Measurements from ENCODE around the gene CAPN1.
A peak's percentile ranks its signal among the peaks of the same experiment; 100 is the strongest.
"Not testable (repeated sequence)": the region's sequence is repeated elsewhere in the genome, so short reads cannot be mapped to it uniquely, and the experiment has no call there.

The CAPN1 gene

GRCh38 chr11:65160643-65161042, 21.1 kb upstream of the CAPN1 start:
- no peak for DNase-seq

- DNase-seq: no peak
These were observed 18.0 kb upstream of the CAPN1 start for GRCh38 chr11:65163684-65164083.

DNA sequence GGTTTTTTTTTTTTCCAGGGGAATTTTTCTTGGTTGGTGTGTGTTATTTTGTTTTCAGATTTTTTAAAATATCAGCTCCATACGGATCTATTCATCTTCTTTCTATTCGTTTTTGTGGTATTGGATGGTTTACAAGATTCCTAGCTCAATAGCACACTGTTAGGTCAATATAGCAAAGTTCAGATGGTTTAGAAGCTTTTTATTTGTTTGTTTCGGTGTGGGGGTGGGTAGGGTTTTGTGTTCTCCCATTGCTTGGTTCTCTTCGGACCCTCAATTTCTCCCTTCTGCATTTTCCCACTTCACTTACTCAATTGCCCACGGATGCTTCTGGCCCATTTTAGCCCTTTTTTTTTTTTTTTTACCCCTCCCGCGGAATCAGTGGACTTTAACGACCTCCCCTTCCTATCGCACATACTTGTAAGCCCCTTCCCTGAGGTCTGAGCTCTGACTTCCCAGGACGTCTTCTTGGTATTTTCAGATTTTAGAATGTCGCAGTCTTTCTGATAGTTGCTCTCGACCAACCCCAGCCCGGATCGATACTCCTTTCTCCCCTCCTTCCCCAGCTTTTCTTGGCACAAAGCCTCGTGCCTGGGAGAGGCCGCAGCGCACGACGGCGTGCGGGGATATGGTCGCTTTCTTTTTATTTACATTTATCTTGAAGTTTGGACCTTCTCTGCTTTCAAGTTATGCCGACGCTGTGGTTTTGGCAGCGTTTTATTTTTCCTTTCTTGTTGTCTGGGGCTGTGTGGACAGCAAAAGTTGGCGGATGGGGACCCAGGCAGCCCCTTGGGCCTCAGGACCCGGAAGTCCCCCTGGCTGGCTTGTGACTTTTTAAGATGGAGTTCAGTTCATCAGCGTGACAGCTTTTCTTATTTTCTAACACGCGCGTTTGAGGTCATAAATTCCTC, 16.1 kb upstream of the CAPN1 start:
- DNase-seq: no peak

DNA sequence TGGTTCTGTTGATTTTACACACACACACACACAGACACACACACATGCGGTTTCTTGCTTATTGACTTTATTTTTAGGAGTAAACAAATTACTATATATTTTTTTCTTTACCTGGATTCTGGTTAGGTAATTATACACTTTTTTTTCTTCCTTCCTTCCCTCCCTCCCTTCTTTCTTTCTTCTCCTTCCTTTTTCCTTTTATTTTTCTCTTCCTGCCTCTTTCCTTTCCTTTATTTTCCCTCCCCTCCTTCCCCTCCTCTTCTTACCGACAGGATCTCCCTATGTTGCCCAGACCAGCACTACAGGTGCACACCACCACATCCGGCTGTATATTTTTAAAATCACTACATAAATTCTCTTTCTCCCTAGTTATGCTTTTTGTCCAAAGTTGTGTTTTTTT, 14.8 kb upstream of the CAPN1 start:
- DNase-seq: no peak

GRCh38 chr11:65167656-65168055, 14.1 kb upstream of the CAPN1 start:
- DNase-seq: no peak

GRCh38 chr11:65169164-65169641, 12.5 kb upstream of the CAPN1 start:
- DNase-seq: no peak

GRCh38 chr11:65170058-65170534, 11.6 kb upstream of the CAPN1 start, which contains the start of gene SPDYC:
Gene SPDYC, plus strand, starts transcription at chr11:65170233. Its CDS starts 1,125 bp downstream, at chr11:65171358.
- no peak for DNase-seq

DNA sequence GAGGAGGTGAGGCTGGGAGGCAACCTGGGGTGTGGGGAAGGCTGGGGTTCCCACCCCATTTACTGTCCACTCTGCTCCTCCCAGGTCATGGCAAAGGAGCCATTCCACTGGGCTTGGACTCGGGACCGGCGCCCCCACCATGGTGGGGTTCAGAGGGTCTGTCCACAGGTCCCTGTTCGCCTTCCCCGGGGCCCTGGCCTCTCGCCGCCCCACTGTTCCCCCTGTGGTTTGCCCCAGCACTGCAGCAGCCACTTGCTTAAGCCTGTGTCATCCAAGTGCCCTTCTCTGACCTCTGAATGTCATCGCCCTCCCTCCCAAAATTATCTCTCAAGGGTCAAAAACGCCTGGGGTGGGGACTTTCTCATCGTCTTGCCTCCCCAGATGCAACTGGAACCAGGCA, 9.1 kb upstream of the CAPN1 start:
- DNase-seq: no peak

GRCh38 chr11:65174571-65175010, 7.1 kb upstream of the CAPN1 start:
- not testable (repeated sequence) for DNase-seq

GRCh38 chr11:65180877-65181568, 705 bp upstream of the CAPN1 start:
- peak; percentile 44 to 64 for DNase-seq

DNA sequence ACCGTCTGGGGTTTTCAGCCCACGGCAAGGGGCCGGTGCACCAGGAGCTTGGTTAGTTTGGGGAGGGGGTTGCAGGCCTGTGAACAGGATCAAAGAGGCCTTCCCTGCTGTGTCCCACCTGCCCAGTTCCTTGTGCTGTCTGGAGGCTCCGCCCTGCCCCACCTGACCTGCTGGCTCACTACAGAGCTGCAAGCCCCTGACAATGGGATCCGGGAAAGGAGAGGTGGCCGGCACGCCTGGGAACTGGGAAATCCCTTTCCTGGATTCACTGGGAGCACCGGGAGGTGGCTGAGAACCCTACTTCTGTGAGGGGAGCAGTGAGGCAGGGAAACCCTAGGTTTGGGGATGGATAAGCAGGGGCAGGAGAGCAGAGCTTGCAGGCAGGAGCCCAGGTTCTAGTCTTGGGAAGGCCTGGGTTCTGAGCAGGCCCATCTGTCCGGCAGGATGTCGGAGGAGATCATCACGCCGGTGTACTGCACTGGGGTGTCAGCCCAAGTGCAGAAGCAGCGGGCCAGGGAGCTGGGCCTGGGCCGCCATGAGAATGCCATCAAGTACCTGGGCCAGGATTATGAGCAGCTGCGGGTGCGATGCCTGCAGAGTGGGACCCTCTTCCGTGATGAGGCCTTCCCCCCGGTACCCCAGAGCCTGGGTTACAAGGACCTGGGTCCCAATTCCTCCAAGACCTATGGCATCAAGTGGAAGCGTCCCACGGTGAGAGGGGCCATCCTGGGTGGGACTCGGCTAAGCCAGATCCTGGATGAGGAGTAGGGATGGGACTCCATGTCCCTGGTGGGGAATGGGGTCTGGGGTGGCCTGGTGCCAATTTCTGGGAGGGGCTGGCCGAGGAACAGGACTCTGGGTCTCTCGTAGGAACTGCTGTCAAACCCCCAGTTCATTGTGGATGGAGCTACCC, 786 bp downstream of the CAPN1 start:
- peak in 1 of 2 experiments; percentile 30 for DNase-seq

- DNase-seq: no peak
These were observed 1.6 kb downstream of the CAPN1 start for GRCh38 chr11:65183201-65183891.

DNA sequence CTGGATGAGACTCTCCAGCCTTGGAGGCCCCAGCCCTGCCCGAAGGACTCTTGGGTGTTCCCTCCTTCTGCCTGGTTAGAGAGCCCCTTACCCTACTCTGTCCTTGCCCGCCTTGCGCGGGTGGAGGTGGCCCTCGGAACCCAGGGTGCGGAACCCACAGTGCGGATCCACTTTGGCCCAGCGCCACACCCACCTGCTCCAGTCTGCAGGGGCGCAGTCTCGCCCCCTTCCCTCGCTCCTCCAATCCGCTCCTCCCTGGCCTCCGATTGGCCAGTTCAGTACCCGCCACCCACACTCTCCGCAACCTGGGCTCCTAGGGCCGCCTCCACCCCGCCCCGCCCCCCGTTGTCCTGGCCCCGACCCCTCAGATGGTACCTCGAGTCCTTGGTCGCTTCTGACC, 2.4 kb downstream of the CAPN1 start:
- DNase-seq: no peak

DNA sequence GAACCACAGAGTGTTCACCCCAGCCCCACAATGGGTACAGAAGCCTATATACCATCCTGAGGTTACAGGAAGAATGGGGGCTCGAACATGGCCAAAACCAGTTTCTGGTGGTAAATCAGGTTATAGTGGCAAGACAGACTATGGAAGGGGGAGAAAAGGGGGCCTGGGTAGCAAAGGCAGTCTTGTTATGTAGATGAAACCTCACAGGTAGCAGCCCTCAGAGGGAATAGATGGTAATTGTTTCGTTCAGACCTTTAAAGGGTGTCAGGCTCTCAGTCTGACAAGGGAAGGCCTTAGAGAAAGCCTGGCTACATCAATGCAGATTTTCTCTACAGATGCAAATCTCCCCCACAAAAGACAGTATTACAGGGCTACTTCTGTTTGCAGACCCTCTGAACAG, 3.4 kb downstream of the CAPN1 start:
- DNase-seq: no peak

DNA sequence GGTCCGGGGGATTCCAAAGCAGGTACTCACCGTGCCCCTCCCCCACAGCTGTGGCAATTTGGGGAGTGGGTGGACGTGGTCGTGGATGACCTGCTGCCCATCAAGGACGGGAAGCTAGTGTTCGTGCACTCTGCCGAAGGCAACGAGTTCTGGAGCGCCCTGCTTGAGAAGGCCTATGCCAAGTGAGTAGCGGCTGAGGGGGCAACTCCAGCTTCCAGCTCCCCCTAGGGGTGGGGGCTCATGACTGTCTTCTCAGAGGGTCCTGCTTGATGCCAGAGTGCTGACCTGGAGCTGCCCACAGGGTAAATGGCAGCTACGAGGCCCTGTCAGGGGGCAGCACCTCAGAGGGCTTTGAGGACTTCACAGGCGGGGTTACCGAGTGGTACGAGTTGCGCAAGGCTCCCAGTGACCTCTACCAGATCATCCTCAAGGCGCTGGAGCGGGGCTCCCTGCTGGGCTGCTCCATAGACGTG, 4.2 kb downstream of the CAPN1 start:
- no peak for DNase-seq

DNA sequence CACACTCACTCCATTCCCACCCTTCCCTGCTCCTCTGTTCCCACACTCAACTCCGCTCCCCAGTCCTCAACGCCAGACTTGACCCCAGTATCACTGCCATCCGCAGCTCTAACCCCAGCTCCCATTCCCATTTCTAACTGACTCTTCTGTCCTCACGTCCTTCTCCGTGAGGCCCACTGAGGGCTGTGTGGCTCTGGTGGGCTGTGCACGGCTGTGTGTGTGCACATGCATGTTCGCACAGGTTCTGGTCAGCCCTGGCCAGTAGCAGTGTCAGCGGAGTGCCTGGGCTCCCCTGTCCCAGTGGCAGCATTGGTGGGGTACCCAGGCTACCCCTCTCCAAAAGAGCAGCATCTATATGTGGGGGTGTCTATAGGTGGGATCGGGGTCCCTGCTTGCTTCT, 5.0 kb downstream of the CAPN1 start:
- DNase-seq: no peak

- DNase-seq: no peak
These were observed 5.5 kb downstream of the CAPN1 start for GRCh38 chr11:65187146-65187675.

- no peak for DNase-seq
These were observed 6.3 kb downstream of the CAPN1 start for GRCh38 chr11:65187971-65188461.

DNA sequence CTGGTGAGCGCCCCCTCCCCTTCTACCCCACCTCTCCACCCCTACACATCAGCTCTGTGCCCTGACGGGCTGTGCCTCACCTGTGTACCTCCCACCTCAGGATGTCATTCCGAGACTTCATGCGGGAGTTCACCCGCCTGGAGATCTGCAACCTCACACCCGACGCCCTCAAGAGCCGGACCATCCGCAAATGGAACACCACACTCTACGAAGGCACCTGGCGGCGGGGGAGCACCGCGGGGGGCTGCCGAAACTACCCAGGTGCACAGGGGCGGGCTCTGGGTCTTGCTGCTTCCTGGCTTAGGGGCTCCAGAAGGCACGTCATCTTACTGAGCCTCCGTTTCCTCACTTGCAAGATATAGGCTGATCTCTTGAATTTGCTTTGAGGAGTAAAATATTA, 6.8 kb downstream of the CAPN1 start:
- DNase-seq: no peak

DNA sequence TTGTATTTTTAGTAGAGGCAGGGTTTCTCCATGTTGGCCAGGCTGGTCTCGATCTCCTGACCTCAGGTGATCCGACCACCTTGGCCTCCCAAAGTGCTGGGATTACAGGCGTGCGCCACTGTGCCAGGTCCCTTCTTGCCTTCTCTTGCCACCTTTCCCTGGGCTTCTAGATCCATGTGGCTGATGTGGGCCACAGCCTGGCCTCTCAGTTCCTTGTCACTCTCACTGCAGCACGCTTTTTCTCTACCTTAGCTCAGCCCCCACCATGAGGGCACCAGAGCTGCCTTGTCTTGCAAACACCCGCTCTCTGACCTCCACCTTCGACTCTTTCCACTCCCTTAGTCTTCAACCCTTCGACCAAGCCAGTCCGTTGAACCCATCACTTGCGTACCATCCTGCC, 7.5 kb downstream of the CAPN1 start:
- no peak for DNase-seq

GRCh38 chr11:65194564-65194963, 12.8 kb downstream of the CAPN1 start:
- DNase-seq: no peak

All from SHP77 (cell line).